CD8-positive, alpha-beta memory T cell (primary cell): ENCODE results near the gene SLC18A3. TPM values are rescaled to one million over a fixed set of nuclear protein-coding genes. Genes with fewer than 3 reads are reported as not detected.

Experiments used
- CTCF ChIA-PET: fragments of 350-600 bp; sonication (Branson Sonifier 250); formaldehyde crosslinking; loops from one replicate; lab custom pipeline; 2021; ENCODE audit warnings: antibody characterized with exemption; lab: Charles Lee
- POLR2A ChIA-PET: fragments of 350-600 bp; sonication (Branson Sonifier 250); formaldehyde crosslinking; loops from one replicate; lab custom pipeline; 2021; ENCODE audit warnings: antibody characterized with exemption; lab: Charles Lee
- DNase-seq, 5 donors: peaks; one replicate each; pipeline versions ENCODE4 v3.0.0 to v3.0.0-alpha.2; 2020 to 2022; ENCODE audit warnings: mixed read lengths in 1 of 5
- H3K27ac ChIP-seq: one replicate; pipeline ENCODE4 v1.7.0; 2013; ENCODE audit warnings: low read depth, mild to moderate bottlenecking, low read length, moderate library complexity
- H3K27me3 ChIP-seq: 2 replicates; pipeline ENCODE4 v1.7.0; 2013; ENCODE audit warnings: low read length, mild to moderate bottlenecking; ENCODE audit not compliant: insufficient read depth, poor library complexity, severe bottlenecking
- H3K36me3 ChIP-seq: 2 replicates; pipeline ENCODE4 v1.7.0; 2013; ENCODE audit warnings: mild to moderate bottlenecking, low read length, moderate library complexity; ENCODE audit not compliant: insufficient read depth
- H3K4me1 ChIP-seq: 2 replicates; pipeline ENCODE4 v1.7.0; 2013; ENCODE audit warnings: mild to moderate bottlenecking, low read length, moderate library complexity; ENCODE audit not compliant: insufficient read depth
- H3K4me3 ChIP-seq: 2 replicates; pipeline ENCODE4 v1.7.0; 2013; ENCODE audit warnings: mild to moderate bottlenecking, low read length
- H3K9me3 ChIP-seq: 2 replicates; pipeline ENCODE4 v1.7.0; 2013; ENCODE audit warnings: mild to moderate bottlenecking, low read length
- H3K27ac Mint-ChIP-seq, 8 donors: one replicate each; pipeline ENCODE4 v1.8.0; 2020 to 2021; ENCODE audit warnings: mixed read lengths in 8 of 8, mild to moderate bottlenecking in 6 of 8, inconsistent platforms in 3 of 8, moderate library complexity in 3 of 8
- H3K27me3 Mint-ChIP-seq, 2 donors: one replicate each; pipeline ENCODE4 v1.8.0; 2020 to 2021; ENCODE audit warnings: mixed read lengths in 2 of 2, mild to moderate bottlenecking in 1 of 2, moderate library complexity in 1 of 2
- H3K36me3 Mint-ChIP-seq, 3 donors: one replicate each; pipeline ENCODE4 v1.8.0; 2020 to 2021; ENCODE audit warnings: mixed read lengths in 3 of 3, inconsistent platforms in 1 of 3, mild to moderate bottlenecking in 1 of 3
- H3K4me1 Mint-ChIP-seq, 3 donors: one replicate each; pipeline ENCODE4 v1.8.0; 2020 to 2021; ENCODE audit warnings: mixed read lengths in 3 of 3, inconsistent platforms in 1 of 3, mild to moderate bottlenecking in 1 of 3
- H3K4me3 Mint-ChIP-seq, 7 donors: one replicate each; pipeline ENCODE4 v1.8.0; 2020 to 2021; ENCODE audit warnings: mixed read lengths in 7 of 7, mild to moderate bottlenecking in 6 of 7, moderate library complexity in 4 of 7, inconsistent platforms in 2 of 7
- H3K9me3 Mint-ChIP-seq, 5 donors: one replicate each; pipeline ENCODE4 v1.8.0; 2020 to 2022; ENCODE audit warnings: mixed read lengths in 5 of 5, mild to moderate bottlenecking in 3 of 5, moderate library complexity in 2 of 5, inconsistent platforms in 1 of 5
- polyA plus RNA-seq: library from polyadenylated mRNA; unstranded; fragments of 300-500 nt; fragmentation: Illumina TruSeq; gene quantifications from one replicate; pipeline ENCODE4 v1.2.3, GENCODE V29; 2021
- total RNA-seq, 2 experiments: library from RNA; stranded (reverse); gene quantifications; one replicate each; pipeline ENCODE4 v1.2.3, GENCODE V29; 2021

SLC18A3 gene
- total and polyA plus RNA-seq, 3 experiments from 2014 or later = not detected

DNA sequence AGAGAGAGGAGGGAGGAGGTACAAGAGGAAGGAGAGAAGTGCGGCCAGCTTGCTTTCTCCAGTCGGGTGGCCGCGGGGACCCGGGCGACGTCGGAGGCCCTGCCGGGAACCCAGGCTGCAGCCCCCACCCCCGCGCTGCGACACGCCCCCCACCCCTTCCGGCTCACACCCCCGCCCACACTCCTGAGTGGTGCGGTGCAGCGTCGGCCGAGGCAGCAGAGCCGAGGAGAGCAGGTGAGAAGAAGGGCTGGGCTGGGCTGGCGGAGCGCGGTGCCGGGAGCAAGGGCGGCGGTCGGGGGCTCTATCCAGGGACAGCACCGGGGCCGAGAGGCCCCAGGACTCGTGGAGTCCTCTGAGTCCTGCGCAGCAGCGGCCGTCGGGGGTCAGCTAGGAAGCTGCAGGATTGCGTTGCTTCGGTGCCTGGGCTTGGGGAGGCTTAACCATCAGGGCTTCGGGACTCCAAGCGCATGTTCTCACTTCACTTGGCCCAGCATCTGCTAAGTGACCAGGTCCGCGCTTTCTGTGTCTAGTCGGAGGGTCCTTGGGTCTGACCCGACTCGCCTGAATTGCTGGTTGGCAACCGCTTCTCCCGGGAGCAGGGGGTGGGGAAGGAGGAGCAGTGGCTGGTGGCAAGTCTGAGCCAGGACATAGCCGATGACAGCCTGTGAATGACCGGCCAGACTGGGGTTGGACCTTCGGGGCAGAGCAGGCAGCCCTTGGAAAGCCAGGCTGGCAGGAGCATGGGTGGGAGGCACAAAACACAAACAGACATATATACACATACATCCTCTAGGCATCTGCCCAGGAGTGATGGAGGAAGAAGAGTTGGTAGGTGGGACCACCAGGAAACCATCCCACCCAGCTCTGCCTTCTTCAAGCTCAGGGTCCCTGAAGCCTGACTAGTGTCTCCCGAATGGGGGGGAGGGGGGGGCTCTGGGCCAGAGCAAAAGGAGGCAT lies 4.4 kb downstream of the SLC18A3 start:
- POLR2A ChIA-PET = no interaction called here
- peaks cover 9 to 12% (median 10%) of the 10 kb centered on the region in 3 donors for H3K4me1 Mint-ChIP-seq
- no peaks in the 10 kb centered on the region for H3K36me3 ChIP-seq
- no peak overlapping the region for H3K4me3 ChIP-seq
- H3K27ac ChIP-seq = no peak overlapping the region
- no peaks in the 10 kb centered on the region for H3K9me3 ChIP-seq
- H3K27ac Mint-ChIP-seq = no peak overlapping the region
- H3K4me1 ChIP-seq = no peaks in the 10 kb centered on the region
- CTCF ChIA-PET = no interaction called here
- H3K9me3 Mint-ChIP-seq = peaks cover 0 to 13% (median 4%) of the 10 kb centered on the region in 5 donors
- peaks cover 49 to 80% of the 10 kb centered on the region in 2 donors for H3K27me3 Mint-ChIP-seq
- no peak overlapping the region for H3K4me3 Mint-ChIP-seq
- peaks cover 16% of the 10 kb centered on the region for H3K27me3 ChIP-seq
- no peak for DNase-seq
- H3K36me3 Mint-ChIP-seq = no peaks in the 10 kb centered on the region

GRCh38 chr10:49615213-49615612 lies 5.1 kb downstream of the SLC18A3 start:
- Mint-ChIP-seq H3K36me3 (no peaks in the 10 kb centered on the region), H3K27ac (peak overlapping the region in 1 of 8 donors; percentile 45), H3K4me3 (no peak overlapping the region), H3K27me3 (peaks cover 54 to 86% of the 10 kb centered on the region in 2 donors), H3K4me1 (peaks cover 9 to 12% (median 10%) of the 10 kb centered on the region in 3 donors), H3K9me3 (peaks cover 0 to 13% (median 4%) of the 10 kb centered on the region in 5 donors)
- H3K27me3 ChIP-seq = peaks cover 16% of the 10 kb centered on the region
- H3K4me1 ChIP-seq = no peaks in the 10 kb centered on the region
- H3K36me3 ChIP-seq = no peaks in the 10 kb centered on the region
- no peak overlapping the region for H3K4me3 ChIP-seq
- H3K27ac ChIP-seq = no peak overlapping the region
- POLR2A ChIA-PET = no interaction called here
- DNase-seq = no peak
- CTCF ChIA-PET = no interaction called here
- H3K9me3 ChIP-seq = no peaks in the 10 kb centered on the region

GRCh38 chr10:49615721-49616120 lies 5.6 kb downstream of the SLC18A3 start:
- H3K36me3 Mint-ChIP-seq = no peaks in the 10 kb centered on the region
- H3K9me3 ChIP-seq = no peaks in the 10 kb centered on the region
- H3K4me3 ChIP-seq = no peak overlapping the region
- ChIA-PET CTCF (interaction anchor here (1.4 kb wide), 1 partner anchor 22 kb away, joined by 4 read pairs; no protein-coding TSS in a partner anchor), POLR2A (no interaction called here)
- H3K27me3 ChIP-seq = peaks cover 16% of the 10 kb centered on the region
- H3K27ac ChIP-seq = no peak overlapping the region
- peaks cover 56 to 87% of the 10 kb centered on the region in 2 donors for H3K27me3 Mint-ChIP-seq
- no peaks in the 10 kb centered on the region for H3K36me3 ChIP-seq
- H3K9me3 Mint-ChIP-seq = peaks cover 0 to 13% (median 4%) of the 10 kb centered on the region in 5 donors
- H3K4me1 ChIP-seq = no peaks in the 10 kb centered on the region
- peak overlapping the region in 2 of 8 donors; percentile 45 to 88 for H3K27ac Mint-ChIP-seq
- peaks cover 9 to 12% (median 10%) of the 10 kb centered on the region in 3 donors for H3K4me1 Mint-ChIP-seq
- DNase-seq = no peak
- peak overlapping the region in 1 of 7 donors; percentile 20 for H3K4me3 Mint-ChIP-seq

- no peak overlapping the region for H3K27ac ChIP-seq
- no peak overlapping the region for H3K4me3 Mint-ChIP-seq
- no peaks in the 10 kb centered on the region for H3K4me1 ChIP-seq
- ChIA-PET CTCF (interaction anchor here (1.4 kb wide), 1 partner anchor 23 kb away, joined by 4 read pairs; no protein-coding TSS in a partner anchor), POLR2A (no interaction called here)
- peaks cover 16% of the 10 kb centered on the region for H3K27me3 ChIP-seq
- no peak overlapping the region for H3K27ac Mint-ChIP-seq
- H3K36me3 Mint-ChIP-seq = no peaks in the 10 kb centered on the region
- DNase-seq = no peak
- H3K9me3 ChIP-seq = no peaks in the 10 kb centered on the region
- no peaks in the 10 kb centered on the region for H3K36me3 ChIP-seq
- H3K27me3 Mint-ChIP-seq = peaks cover 50 to 81% of the 10 kb centered on the region in 2 donors
- no peak overlapping the region for H3K4me3 ChIP-seq
- H3K9me3 Mint-ChIP-seq = peaks cover 0 to 11% (median 4%) of the 10 kb centered on the region in 5 donors
- H3K4me1 Mint-ChIP-seq = peaks cover 9 to 12% (median 10%) of the 10 kb centered on the region in 3 donors
Observed at GRCh38 chr10:49616421-49617101, 6.5 kb downstream of the SLC18A3 start.

DNA sequence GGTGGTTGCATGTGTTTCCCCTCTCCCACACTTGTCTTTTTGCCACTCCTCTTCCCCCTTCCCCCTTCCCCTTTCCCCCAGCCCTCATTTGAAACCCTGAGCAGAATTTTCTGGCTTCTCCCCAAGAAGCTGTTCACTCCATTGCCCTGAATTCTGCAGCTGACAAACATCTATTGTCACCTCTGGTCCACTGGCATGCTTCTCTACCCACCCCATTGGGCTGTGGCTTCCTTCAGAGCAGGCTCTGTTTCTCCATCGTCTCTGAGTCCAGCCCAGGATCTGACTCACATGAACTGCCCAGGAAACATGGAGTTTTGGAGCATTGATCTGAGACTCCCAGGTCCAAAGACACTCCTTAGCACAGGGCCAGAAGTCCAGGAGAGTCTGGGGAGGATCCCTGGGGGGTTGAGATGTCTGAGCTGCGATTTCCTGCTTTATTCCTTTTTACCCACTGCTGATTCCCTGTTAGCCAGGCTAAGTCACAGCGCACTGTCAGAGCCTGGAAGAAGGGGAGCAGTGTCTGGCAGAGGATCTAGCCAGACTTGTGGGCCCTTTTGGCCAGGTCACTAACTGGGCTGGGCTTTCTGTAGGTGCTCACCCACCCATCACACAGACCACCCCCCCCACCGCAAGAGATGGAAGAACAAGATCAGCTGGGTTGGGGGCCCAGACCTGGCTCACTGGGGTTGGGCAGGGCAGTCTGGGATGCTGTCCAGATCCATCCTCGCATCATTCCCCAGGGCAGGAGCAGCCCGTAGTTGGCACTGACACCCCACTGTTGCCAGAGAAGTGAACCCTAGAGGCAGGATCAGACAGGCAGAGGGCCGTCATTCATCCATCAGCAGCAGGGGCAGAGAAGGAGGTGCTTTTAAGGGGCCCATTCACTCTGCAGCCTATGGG lies 7.3 kb downstream of the SLC18A3 start:
- Histone ChIP-seq H3K4me3 (no peak overlapping the region), H3K27me3 (peaks cover 13% of the 10 kb centered on the region), H3K4me1 (no peaks in the 10 kb centered on the region), H3K36me3 (no peaks in the 10 kb centered on the region), H3K27ac (no peak overlapping the region), H3K9me3 (no peaks in the 10 kb centered on the region)
- peaks cover 0 to 5% (median 3%) of the 10 kb centered on the region in 5 donors for H3K9me3 Mint-ChIP-seq
- H3K27ac Mint-ChIP-seq = no peak overlapping the region
- H3K4me1 Mint-ChIP-seq = peaks cover 7 to 9% (median 8%) of the 10 kb centered on the region in 3 donors
- ChIA-PET POLR2A (no interaction called here), CTCF (interaction anchor here (1.4 kb wide), 1 partner anchor 24 kb away, joined by 4 read pairs; no protein-coding TSS in a partner anchor)
- peaks cover 44 to 73% of the 10 kb centered on the region in 2 donors for H3K27me3 Mint-ChIP-seq
- no peak overlapping the region for H3K4me3 Mint-ChIP-seq
- no peaks in the 10 kb centered on the region for H3K36me3 Mint-ChIP-seq
- no peak for DNase-seq

- Mint-ChIP-seq H3K27ac (no peak overlapping the region), H3K4me3 (no peak overlapping the region), H3K4me1 (peaks cover 0 to 7% (median under 1%) of the 10 kb centered on the region in 3 donors), H3K9me3 (peaks cover 0 to under 1% (median 0%) of the 10 kb centered on the region in 5 donors), H3K36me3 (no peaks in the 10 kb centered on the region), H3K27me3 (peaks cover 32 to 59% of the 10 kb centered on the region in 2 donors)
- peaks cover 8% of the 10 kb centered on the region for H3K27me3 ChIP-seq
- H3K27ac ChIP-seq = no peak overlapping the region
- no peaks in the 10 kb centered on the region for H3K36me3 ChIP-seq
- no peak overlapping the region for H3K4me3 ChIP-seq
- ChIA-PET CTCF (no interaction called here), POLR2A (no interaction called here)
- no peak for DNase-seq
- H3K4me1 ChIP-seq = no peaks in the 10 kb centered on the region
- H3K9me3 ChIP-seq = no peaks in the 10 kb centered on the region
Observed at GRCh38 chr10:49618821-49619220, 8.7 kb downstream of the SLC18A3 start.

- H3K4me1 ChIP-seq = no peaks in the 10 kb centered on the region
- H3K9me3 ChIP-seq = no peaks in the 10 kb centered on the region
- DNase-seq = no peak
- H3K4me1 Mint-ChIP-seq = peaks cover 0 to 5% (median 0%) of the 10 kb centered on the region in 3 donors
- no peak overlapping the region for H3K4me3 Mint-ChIP-seq
- no peaks in the 10 kb centered on the region for H3K36me3 ChIP-seq
- peaks cover 8% of the 10 kb centered on the region for H3K27me3 ChIP-seq
- no peaks in the 10 kb centered on the region for H3K9me3 Mint-ChIP-seq
- ChIA-PET CTCF (no interaction called here), POLR2A (no interaction called here)
- no peaks in the 10 kb centered on the region for H3K36me3 Mint-ChIP-seq
- no peak overlapping the region for H3K27ac Mint-ChIP-seq
- no peak overlapping the region for H3K27ac ChIP-seq
- H3K4me3 ChIP-seq = no peak overlapping the region
- peaks cover 33 to 59% of the 10 kb centered on the region in 2 donors for H3K27me3 Mint-ChIP-seq
Observed at GRCh38 chr10:49619613-49620012, 9.5 kb downstream of the SLC18A3 start.
